Islet precursor cell (in vitro differentiated cells): ENCODE results near the gene IL18.
"Not testable (repeated sequence)": the region's sequence is repeated elsewhere in the genome, so short reads cannot be mapped to it uniquely, and the experiment has no call there.

Experiments used
- DNase-seq: peaks from one replicate; pipeline ENCODE4 v3.0.0-alpha.2; 2018

Gene IL18

GRCh38 chr11:112113539-112114457 is 50.1 kb downstream of the IL18 start:
- no peak for DNase-seq

GRCh38 chr11:112106070-112106469 is 57.8 kb downstream of the IL18 start:
- DNase-seq: no peak

GRCh38 chr11:112103446-112103845 is 60.4 kb downstream of the IL18 start:
- no peak for DNase-seq

GRCh38 chr11:112100462-112100861 is 63.4 kb downstream of the IL18 start:
- no peak for DNase-seq

GRCh38 chr11:112097734-112098528 is 66.0 kb downstream of the IL18 start:
- no peak for DNase-seq

GRCh38 chr11:112096194-112096593 is 67.7 kb downstream of the IL18 start:
- no peak for DNase-seq

- DNase-seq: not testable (repeated sequence)
Observed at GRCh38 chr11:112095302-112095701, 68.6 kb downstream of the IL18 start.
